Epithelial cell of prostate (primary cell): ENCODE measurements around the gene AGO1.

Experiments
- DNase-seq: peaks from one replicate; pipeline ENCODE4 v3.0.0-alpha.2; 2011; ENCODE audit warnings: low read depth, low spot score
- H3K27ac ChIP-seq: fragments of 450-650 bp; 2 replicates; pipeline ENCODE4 v1.5.1; 2017; ENCODE audit warnings: mild to moderate bottlenecking

The AGO1 gene

GRCh38 chr1:35882945-35883634 lies at the start of gene AGO1:
Gene AGO1, plus strand, starts transcription at chr1:35883209. Its CDS starts 213 bp downstream, at chr1:35883422.
- H3K27ac ChIP-seq, result no peak within 1 kb of the TSS
- DNase-seq, result peak; percentile 37

GRCh38 chr1:35833395-35833794 lies 49.6 kb upstream of the AGO1 start:
- no peak for DNase-seq
- no peak overlapping the region for H3K27ac ChIP-seq

GRCh38 chr1:35834218-35834617 lies 48.8 kb upstream of the AGO1 start:
- no peak for DNase-seq
- H3K27ac ChIP-seq, result no peak overlapping the region

DNA sequence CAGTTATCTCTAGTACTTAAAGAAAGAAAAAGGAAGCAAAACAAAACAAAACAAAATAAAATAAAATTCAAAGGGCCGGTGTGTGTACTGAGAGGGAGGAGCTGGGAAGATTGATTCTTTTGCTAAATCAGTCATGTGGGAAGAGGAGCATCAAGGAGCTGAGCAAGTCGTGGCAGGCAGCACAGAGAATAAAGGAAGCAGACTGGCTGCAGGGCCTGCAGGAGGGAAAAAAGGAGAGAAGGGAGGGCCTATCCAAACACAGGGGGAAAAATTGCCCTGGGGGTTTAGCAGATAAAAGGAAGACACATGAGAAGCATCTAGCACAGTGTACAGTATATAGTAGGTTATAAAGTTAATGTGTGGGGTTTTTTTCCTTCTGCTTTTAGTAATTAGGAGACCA lies 47.6 kb upstream of the AGO1 start:
- no peak overlapping the region for H3K27ac ChIP-seq
- peak; percentile 12 for DNase-seq

DNA sequence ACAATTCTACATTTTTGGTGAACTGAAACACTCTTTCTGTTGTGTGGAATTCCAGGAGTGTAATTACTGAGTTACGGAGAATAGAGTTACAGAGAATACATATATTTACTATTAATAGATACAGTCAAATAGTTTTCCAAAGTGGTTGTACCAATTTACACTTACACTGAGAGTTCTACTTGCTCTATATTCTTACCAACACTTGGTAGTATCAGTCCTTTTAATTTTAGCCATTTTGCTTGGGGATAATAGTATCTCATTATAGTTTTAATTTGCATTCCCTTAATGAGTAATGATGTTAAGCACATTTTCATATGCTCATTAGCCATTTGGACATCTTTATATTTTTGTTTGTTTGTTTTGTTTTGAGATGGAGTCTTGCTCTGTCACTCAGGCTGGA lies 46.3 kb upstream of the AGO1 start:
- no peak overlapping the region for H3K27ac ChIP-seq
- no peak for DNase-seq

DNA sequence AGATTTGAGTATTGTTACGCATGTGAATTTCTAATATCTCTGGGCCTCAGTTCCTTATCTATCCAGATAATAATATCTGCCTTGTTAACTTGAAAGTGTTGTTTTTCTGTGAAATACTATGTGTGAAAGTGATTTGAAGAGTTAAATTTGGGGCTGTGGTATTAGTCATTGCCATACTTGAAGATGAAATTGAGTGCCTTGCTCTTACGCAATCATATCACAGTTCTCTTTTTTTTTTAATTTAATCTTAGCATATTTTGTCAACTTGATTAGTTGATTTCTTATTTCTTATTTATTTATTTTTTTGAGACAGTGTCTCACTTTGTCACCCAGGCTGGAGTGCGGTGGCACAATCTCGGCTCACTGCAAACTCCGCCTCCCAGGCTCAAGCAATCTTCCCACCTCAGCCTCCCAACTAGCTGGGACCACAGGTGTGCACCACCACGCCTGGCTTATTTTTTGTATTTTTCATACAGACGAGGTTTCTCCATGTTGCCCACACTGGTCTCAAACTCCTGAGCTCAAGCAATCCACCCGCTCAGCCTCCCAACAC lies 44.2 kb upstream of the AGO1 start:
- no peak overlapping the region for H3K27ac ChIP-seq
- no peak for DNase-seq

- no peak for DNase-seq
- no peak overlapping the region for H3K27ac ChIP-seq
These were observed 38.2 kb upstream of the AGO1 start for GRCh38 chr1:35844826-35845225.

GRCh38 chr1:35845766-35846165 lies 37.2 kb upstream of the AGO1 start:
- H3K27ac ChIP-seq, result no peak overlapping the region
- DNase-seq, result no peak

DNA sequence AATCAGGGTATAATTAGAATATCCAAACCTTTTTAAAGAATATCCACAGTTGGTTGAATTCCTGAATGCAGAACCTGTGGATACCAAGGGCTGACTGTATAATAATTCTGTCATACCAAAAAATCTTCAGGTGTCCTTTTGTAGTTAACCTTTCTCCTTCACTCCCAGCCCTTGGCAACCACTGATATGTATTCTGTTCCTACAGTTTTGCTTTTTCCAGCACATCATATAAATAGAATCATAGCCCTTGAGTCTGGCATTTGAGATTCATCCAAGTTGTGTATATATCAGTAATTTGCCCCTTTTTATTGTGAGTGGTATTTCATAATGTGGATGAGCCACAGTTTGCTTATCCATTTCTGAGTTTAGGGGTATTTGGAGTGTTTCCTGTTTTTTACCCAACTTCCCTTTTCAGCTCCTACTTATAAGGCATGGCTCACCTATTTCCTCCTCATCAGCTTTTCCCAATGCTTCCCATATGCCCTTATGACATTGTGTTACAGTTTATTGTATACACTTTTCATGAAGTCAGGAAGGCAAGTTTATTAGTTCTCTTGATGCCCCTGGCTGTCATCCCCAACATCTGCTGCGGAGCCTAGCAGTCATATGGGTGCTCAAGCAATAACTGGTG lies 35.0 kb upstream of the AGO1 start:
- DNase-seq, result no peak
- H3K27ac ChIP-seq, result no peak overlapping the region

DNA sequence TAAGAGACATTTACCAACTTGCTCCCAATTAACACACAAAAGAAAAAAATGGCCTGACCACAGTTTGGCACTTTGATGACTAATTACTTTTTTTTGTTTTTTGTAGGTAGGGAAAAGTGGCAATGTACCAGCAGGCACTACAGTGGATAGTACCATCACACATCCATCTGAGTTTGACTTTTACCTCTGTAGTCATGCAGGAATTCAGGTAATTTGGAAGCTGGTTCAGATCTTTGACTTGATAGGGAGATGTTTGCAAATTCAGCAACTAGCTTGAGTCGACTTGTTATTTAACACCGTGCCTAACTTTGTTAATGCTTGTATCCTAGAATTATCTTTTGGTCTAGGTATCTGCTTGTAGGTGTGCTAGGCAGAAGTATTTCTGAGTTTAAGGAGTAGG lies 33.0 kb upstream of the AGO1 start:
- DNase-seq, result no peak
- H3K27ac ChIP-seq, result no peak overlapping the region

GRCh38 chr1:35850716-35851115 lies 32.3 kb upstream of the AGO1 start:
- no peak for DNase-seq

DNA sequence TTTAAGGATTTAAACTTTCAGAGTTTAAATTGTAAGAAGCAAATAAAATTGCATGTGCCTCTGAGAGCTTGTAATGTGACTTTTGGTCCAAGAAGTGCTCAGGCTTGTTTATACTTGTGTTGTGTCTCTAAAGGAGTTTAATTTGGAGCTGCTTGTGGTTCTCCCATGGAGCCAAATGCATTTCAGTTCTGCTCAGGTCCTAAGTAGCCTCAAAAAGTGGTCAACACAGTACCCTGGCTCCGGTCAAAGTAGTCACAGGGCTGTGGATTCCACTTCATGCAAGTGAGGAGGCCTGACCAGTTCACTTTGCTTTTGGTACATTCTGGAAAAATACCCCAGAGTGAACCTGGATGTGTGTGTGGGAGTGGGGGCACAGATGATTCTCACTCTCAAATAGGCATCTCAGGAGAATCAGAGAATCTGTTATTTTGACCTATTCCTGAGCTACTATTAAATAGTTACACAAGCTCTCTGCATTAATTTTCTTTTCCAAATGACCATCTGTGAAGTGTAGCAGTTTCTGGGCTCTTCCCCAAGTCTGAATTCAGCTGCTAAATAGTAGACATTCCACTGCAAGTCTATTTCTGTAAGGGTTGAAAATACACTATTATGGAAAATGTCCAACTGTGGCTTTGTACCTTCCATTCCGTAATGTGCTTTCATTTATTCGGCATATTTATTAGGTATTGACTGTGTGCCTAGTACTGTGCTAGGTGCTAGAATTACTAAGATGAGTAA lies 31.7 kb upstream of the AGO1 start:
- no peak for DNase-seq
- H3K27ac ChIP-seq, result no peak overlapping the region

More at GRCh38 chr1:35850716-35851115, 32.3 kb upstream of the AGO1 start:
- H3K27ac ChIP-seq, result no peak overlapping the region

DNA sequence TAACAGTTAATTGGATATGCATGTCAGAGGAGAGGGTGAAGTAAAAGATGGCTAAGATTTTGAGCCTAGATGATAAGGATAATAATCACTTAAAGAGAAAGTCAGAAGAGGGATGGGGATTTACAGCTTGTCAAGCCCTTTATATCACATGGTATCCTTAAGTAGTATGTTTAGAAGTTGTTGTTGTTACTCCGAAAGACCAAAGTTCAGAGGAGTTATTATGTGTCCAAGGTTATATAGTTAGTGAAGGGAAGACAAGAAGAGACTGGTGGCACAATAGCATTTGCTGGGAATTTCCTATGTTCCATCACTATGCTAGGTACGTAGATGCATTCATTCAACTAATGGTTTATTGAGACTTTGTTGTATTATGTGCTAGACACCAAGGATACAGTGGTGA lies 30.8 kb upstream of the AGO1 start:
- DNase-seq, result no peak
- no peak overlapping the region for H3K27ac ChIP-seq

DNA sequence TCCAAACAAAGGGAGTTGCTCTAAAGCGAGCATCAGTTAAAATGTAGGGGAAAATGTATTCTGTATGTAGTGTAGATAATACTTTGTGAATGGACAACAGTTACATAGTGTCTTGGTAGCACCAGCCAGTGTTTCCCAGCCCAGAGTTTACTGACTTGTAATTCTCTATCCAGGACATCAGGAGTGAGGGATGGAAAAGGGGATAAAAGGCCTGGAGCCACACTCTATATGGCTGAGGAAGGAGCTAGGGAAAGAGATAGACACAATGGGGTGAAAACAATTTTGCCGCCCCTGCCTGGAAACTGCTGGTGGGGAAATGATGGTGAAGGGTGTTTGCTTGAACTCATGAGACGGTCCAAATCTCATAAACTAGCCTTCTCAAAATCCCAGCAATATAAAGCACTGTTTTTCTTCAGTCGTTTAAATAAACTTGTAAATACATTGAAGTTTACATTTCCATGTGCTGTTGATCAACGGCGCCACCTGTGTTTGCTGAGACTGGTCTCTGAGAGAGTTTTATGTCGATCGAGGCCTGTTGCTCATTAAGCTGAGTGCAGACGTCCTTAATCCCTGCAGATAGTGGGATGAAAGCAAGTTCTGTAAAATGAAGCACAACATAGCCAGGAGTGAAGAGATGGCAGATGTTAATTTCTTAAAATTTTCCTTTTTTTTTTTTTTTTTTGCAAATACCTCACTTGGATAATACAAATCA lies 27.9 kb upstream of the AGO1 start:
- no peak for DNase-seq
- H3K27ac ChIP-seq, result no peak overlapping the region

DNA sequence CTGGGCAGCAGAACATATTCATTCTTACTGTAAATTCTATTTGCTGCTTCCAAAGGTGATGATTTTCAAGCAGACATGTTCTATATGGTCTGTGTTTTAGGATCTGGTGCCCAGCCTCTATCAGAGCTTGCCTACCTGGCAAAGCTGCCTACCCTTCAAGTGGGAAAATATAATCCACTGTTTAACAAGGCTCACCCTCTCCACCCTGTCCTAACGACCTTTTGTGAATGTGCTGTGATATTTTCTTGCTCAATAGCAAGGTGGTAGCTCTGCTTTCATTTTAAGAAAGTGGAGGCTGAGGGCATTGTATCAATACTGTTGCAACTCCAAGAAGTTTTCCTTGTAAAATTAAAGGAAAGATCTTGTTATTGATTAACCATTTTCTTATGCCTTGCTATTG lies 26.0 kb upstream of the AGO1 start:
- no peak overlapping the region for H3K27ac ChIP-seq
- no peak for DNase-seq

- no peak overlapping the region for H3K27ac ChIP-seq
- no peak for DNase-seq
These were observed 25.2 kb upstream of the AGO1 start for GRCh38 chr1:35857830-35858229.

GRCh38 chr1:35860696-35861095 lies 22.3 kb upstream of the AGO1 start:
- H3K27ac ChIP-seq, result no peak overlapping the region
- DNase-seq, result no peak

- no peak overlapping the region for H3K27ac ChIP-seq
- DNase-seq, result no peak
These were observed 19.9 kb upstream of the AGO1 start for GRCh38 chr1:35863136-35863535.

- no peak for DNase-seq
- H3K27ac ChIP-seq, result no peak overlapping the region
These were observed 19.0 kb upstream of the AGO1 start for GRCh38 chr1:35863881-35864625.

GRCh38 chr1:35864813-35865212 lies 18.2 kb upstream of the AGO1 start:
- no peak overlapping the region for H3K27ac ChIP-seq
- DNase-seq, result no peak
